Activated T-helper 1 cell treated with anti-CD3 and anti-CD28 coated beads, Interleukin-12 subunit alpha, Interleukin-12 subunit beta, Interleukin-2, Interleukin-4 antibody, amounts not matched to agents 30 ng/mL and 10 ng/mL and 1 ng/mL, durations not matched to agents 14 hours and 24 hours and 36 hours (primary cell): ENCODE data around the gene SIMC1. TPM values are rescaled to one million over a fixed set of nuclear protein-coding genes. Genes with fewer than 3 reads are reported as not detected.

Experiments
- DNase-seq: peaks from one replicate; pipeline ENCODE4 v3.0.0; 2021; ENCODE audit warnings: low spot score
- H3K27ac Mint-ChIP-seq: one replicate; pipeline ENCODE4 v1.8.0; 2021; ENCODE audit warnings: mild to moderate bottlenecking, mixed read lengths
- H3K27me3 Mint-ChIP-seq: one replicate; pipeline ENCODE4 v1.8.0; 2022; ENCODE audit warnings: mild to moderate bottlenecking, moderate library complexity, mixed read lengths; ENCODE audit not compliant: insufficient read depth
- H3K36me3 Mint-ChIP-seq: one replicate; pipeline ENCODE4 v1.8.0; 2021; ENCODE audit warnings: low read depth, mixed read lengths
- H3K4me1 Mint-ChIP-seq: one replicate; pipeline ENCODE4 v1.8.0; 2021; ENCODE audit warnings: low read depth, mixed read lengths
- H3K4me3 Mint-ChIP-seq: one replicate; pipeline ENCODE4 v1.8.0; 2021; ENCODE audit warnings: mild to moderate bottlenecking, moderate library complexity, mixed read lengths
- H3K9me3 Mint-ChIP-seq: one replicate; pipeline ENCODE4 v1.8.0; 2021; ENCODE audit warnings: mixed read lengths
- intact Hi-C: fragments of 100-400 bp; cut with micrococcal nuclease; formaldehyde crosslinking; loops from one replicate; pipeline ENCODE4 v1.15.1; 2024
- total RNA-seq: library from RNA; stranded (reverse); gene quantifications from 2 replicates; pipeline ENCODE4 v1.2.3, GENCODE V29; 2022

The SIMC1 gene
- total RNA-seq, 1 donor from 2014 or later = 36.7 TPM

DNA sequence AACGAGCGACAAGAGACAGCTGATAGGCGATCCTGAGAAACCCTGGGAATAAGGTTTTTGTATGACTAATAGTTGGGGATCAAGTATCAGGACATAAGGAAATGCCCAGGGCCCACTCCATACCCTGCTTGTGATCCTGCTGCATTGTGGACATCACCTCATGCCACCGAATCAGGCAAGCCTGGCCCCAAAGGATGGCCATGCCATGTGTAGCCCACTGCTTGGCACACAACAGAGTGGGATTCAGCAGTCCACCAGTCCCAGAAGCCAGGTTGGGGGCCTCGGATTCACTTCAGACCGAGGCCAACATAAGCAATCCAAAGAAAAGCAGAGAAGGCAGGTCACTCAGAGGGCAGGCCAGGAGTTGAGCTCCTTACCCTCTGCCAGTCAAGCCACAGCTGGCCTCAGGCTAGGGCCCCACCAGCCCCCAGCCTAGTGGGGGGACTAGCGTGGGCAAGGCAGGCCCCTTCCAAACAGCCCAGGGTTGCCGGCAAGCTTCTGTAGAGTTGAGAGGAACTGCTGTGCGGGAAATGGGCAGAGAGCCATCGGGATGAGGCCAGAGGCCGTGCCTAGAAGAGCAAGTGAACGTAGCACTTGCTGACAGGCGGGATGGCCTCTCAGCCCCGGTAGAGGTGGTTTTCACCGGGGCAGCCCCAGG is 145.2 kb downstream of the SIMC1 start:
- Mint-ChIP-seq H3K4me1 (peaks cover 25% of the 10 kb centered on the region), H3K4me3 (no peak overlapping the region), H3K36me3 (peaks cover 52% of the 10 kb centered on the region), H3K27ac (no peak overlapping the region), H3K27me3 (no peaks in the 10 kb centered on the region), H3K9me3 (no peaks in the 10 kb centered on the region)
- intact Hi-C loops = loop anchor here (10.0 kb wide), 1 partner anchor 1171 kb away; the partner anchor contains the start of gene FAM193B
- no peak for DNase-seq

- intact Hi-C loops = loop anchor here (10.0 kb wide), 1 partner anchor 1171 kb away; the partner anchor contains the start of gene FAM193B
- peaks cover 52% of the 10 kb centered on the region for H3K36me3 Mint-ChIP-seq
- no peak overlapping the region for H3K4me3 Mint-ChIP-seq
- peaks cover 25% of the 10 kb centered on the region for H3K4me1 Mint-ChIP-seq
- H3K9me3 Mint-ChIP-seq = no peaks in the 10 kb centered on the region
- no peak for DNase-seq
- no peak overlapping the region for H3K27ac Mint-ChIP-seq
- H3K27me3 Mint-ChIP-seq = no peaks in the 10 kb centered on the region
Observed at GRCh38 chr5:176383961-176384360, 145.7 kb downstream of the SIMC1 start.

- Mint-ChIP-seq H3K27ac (no peak overlapping the region), H3K36me3 (peaks cover 52% of the 10 kb centered on the region), H3K4me1 (peaks cover 27% of the 10 kb centered on the region), H3K9me3 (no peaks in the 10 kb centered on the region), H3K4me3 (no peak overlapping the region), H3K27me3 (no peaks in the 10 kb centered on the region)
- no peak for DNase-seq
- intact Hi-C loops = loop anchor here (10.0 kb wide), 1 partner anchor 1170 kb away; the partner anchor contains the start of gene FAM193B
Observed at GRCh38 chr5:176384366-176384930, 146.2 kb downstream of the SIMC1 start.

DNA sequence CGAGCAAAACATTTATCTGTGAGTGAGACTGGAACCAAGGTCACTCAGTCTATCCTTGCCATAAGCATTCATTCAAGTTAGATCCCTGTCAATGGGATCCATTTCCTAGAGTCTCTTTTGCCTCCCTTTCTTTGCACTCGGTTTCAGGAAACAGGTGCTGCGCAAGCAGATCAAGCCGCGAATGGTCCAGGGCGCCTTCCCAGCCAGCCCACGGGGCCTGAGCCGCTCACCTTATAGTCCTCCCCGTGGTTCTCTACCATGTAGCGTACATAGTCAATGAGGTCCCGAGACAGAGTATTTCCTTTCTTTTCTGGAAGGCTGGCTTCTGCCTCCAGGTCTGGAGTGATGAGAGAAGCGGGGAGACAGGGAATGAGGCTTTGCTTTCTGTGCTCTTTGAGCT is 146.8 kb downstream of the SIMC1 start:
- H3K9me3 Mint-ChIP-seq = no peaks in the 10 kb centered on the region
- intact Hi-C loops = loop anchor here (5.0 to 10.0 kb wide), 2 partner anchors 148 to 1170 kb away; partner anchors contain the start of genes FAM193B and SIMC1
- H3K27ac Mint-ChIP-seq = no peak overlapping the region
- H3K27me3 Mint-ChIP-seq = no peaks in the 10 kb centered on the region
- peaks cover 30% of the 10 kb centered on the region for H3K4me1 Mint-ChIP-seq
- DNase-seq = no peak
- H3K36me3 Mint-ChIP-seq = peaks cover 52% of the 10 kb centered on the region
- peak overlapping the region; percentile 50 for H3K4me3 Mint-ChIP-seq

GRCh38 chr5:176386491-176386890 is 148.3 kb downstream of the SIMC1 start:
- peak overlapping the region; percentile 21 for H3K27ac Mint-ChIP-seq
- H3K36me3 Mint-ChIP-seq = peaks cover 52% of the 10 kb centered on the region
- H3K9me3 Mint-ChIP-seq = no peaks in the 10 kb centered on the region
- no peaks in the 10 kb centered on the region for H3K27me3 Mint-ChIP-seq
- DNase-seq = no peak
- peaks cover 36% of the 10 kb centered on the region for H3K4me1 Mint-ChIP-seq
- H3K4me3 Mint-ChIP-seq = peak overlapping the region; percentile 100
- intact Hi-C loops = loop anchor here (5.0 to 10.0 kb wide), 2 partner anchors 149 to 1168 kb away; partner anchors contain the start of genes FAM193B and SIMC1

- H3K9me3 Mint-ChIP-seq = no peaks in the 10 kb centered on the region
- DNase-seq = no peak
Observed at GRCh38 chr5:176387384-176387925, 149.2 kb downstream of the SIMC1 start.

GRCh38 chr5:176388003-176388443 is 149.8 kb downstream of the SIMC1 start:
- DNase-seq = no peak
- H3K9me3 Mint-ChIP-seq = no peaks in the 10 kb centered on the region
- peaks cover 46% of the 10 kb centered on the region for H3K36me3 Mint-ChIP-seq
- no peaks in the 10 kb centered on the region for H3K27me3 Mint-ChIP-seq
- intact Hi-C loops = loop anchor here (1.0 to 10.0 kb wide), 7 partner anchors 23 to 1167 kb away; partner anchors contain the start of genes ARL10, FAM193B, KIAA1191 and LMAN2
- H3K4me3 Mint-ChIP-seq = peak overlapping the region; percentile 100
- peaks cover 44% of the 10 kb centered on the region for H3K4me1 Mint-ChIP-seq
- peak overlapping the region; percentile 98 for H3K27ac Mint-ChIP-seq

More at GRCh38 chr5:176387384-176387925, 149.2 kb downstream of the SIMC1 start:
- intact Hi-C loops = loop anchor here (5.0 to 10.0 kb wide), 2 partner anchors 150 to 1167 kb away; partner anchors contain the start of genes FAM193B and SIMC1
- H3K27me3 Mint-ChIP-seq = no peaks in the 10 kb centered on the region
- peak overlapping the region; percentile 98 for H3K27ac Mint-ChIP-seq
- peak overlapping the region; percentile 100 for H3K4me3 Mint-ChIP-seq
- H3K36me3 Mint-ChIP-seq = peaks cover 48% of the 10 kb centered on the region
- peaks cover 44% of the 10 kb centered on the region for H3K4me1 Mint-ChIP-seq

DNA sequence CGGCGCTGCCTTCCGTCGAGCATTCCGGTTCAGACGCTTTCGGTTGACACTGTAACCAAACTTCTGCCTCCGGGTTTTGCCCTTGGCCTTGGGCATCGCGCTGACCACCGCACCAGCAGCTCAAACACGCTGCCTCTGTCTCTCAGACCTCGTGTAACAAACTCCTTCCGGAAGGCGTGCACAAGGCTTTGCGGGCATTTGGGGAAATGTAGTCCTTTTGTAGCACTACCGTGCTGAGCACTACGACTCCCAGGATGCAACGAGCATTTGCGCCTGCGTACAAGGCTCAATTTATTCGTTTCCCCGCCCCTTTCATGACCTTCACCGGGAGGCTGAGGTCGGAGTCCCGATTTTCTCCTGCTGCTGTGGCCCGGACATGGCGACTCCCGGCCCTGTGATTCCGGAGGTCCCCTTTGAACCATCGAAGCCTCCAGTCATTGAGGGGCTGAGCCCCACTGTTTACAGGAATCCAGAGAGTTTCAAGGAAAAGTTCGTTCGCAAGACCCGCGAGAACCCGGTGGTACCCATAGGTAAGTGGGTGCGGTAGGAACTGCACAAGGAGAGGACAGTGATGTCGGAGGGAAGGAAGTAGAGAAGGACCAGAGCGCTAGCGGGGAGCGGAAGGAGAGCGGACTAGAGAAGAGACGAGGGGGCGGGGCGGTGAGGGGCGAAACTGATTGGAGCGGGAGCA is 150.4 kb downstream of the SIMC1 start, which contains the start of the genes HIGD2A and NOP16:
Gene HIGD2A (plus strand): TSS at position 308 of the 691 bp plus-strand sequence. CDS start 69 bp downstream, at position 377.
Gene NOP16 (minus strand): TSS at position 155 of the 691 bp plus-strand sequence. CDS start 59 bp downstream, at position 96.
- Mint-ChIP-seq H3K27me3 (no peaks in the 10 kb centered on the region), H3K4me1 (peaks cover 44% of the 10 kb centered on the region), H3K9me3 (no peaks in the 10 kb centered on the region), H3K36me3 (peaks cover 45% of the 10 kb centered on the region), H3K27ac (peak within 1 kb of the TSS; percentile 98), H3K4me3 (peak within 1 kb of the TSS; percentile 100)
- intact Hi-C loops = loop anchor here (1.0 to 10.0 kb wide), 13 partner anchors 23 to 1166 kb away; partner anchors contain the start of genes ARL10, CLTB, FAF2 and FAM193B
- DNase-seq = peak; percentile 96

- no peaks in the 10 kb centered on the region for H3K27me3 Mint-ChIP-seq
- peak overlapping the region; percentile 98 for H3K27ac Mint-ChIP-seq
- H3K4me1 Mint-ChIP-seq = peaks cover 44% of the 10 kb centered on the region
- no peak for DNase-seq
- no peaks in the 10 kb centered on the region for H3K9me3 Mint-ChIP-seq
- peaks cover 39% of the 10 kb centered on the region for H3K36me3 Mint-ChIP-seq
- peak overlapping the region; percentile 100 for H3K4me3 Mint-ChIP-seq
- intact Hi-C loops = loop anchor here (1.0 to 10.0 kb wide), 9 partner anchors 27 to 1165 kb away; partner anchors contain the start of genes CLTB, FAF2, FAM193B and PRELID1
Observed at GRCh38 chr5:176389135-176390123, 151.2 kb downstream of the SIMC1 start.

GRCh38 chr5:176391479-176391878 is 153.3 kb downstream of the SIMC1 start:
- peaks cover 34% of the 10 kb centered on the region for H3K4me1 Mint-ChIP-seq
- no peak for DNase-seq
- no peaks in the 10 kb centered on the region for H3K27me3 Mint-ChIP-seq
- H3K36me3 Mint-ChIP-seq = peaks cover 22% of the 10 kb centered on the region
- H3K4me3 Mint-ChIP-seq = no peak overlapping the region
- no peak overlapping the region for H3K27ac Mint-ChIP-seq
- intact Hi-C loops = no loop called here
- H3K9me3 Mint-ChIP-seq = no peaks in the 10 kb centered on the region

DNA sequence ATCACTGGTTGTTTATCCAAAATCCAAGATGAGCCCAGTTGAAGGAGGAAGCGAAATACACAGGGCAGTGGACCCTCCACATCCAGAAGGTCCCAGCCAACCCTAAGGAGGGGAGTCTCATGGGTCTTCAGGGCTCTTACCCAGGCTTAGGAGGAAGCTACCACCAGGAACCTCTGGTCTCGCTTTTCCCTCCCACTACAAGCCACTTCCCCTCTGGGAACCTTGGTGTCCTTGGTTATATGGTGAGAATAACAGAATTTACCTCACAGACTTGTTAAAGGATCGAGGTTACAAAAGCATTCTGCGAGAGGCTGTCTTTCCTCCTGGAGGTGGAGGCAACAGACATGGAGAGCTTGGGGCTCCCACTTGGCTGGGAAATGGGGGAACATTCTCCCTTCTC is 153.8 kb downstream of the SIMC1 start:
- Mint-ChIP-seq H3K9me3 (no peaks in the 10 kb centered on the region), H3K36me3 (peaks cover 17% of the 10 kb centered on the region), H3K4me3 (no peak overlapping the region), H3K27me3 (no peaks in the 10 kb centered on the region), H3K27ac (peak overlapping the region; percentile 18), H3K4me1 (peaks cover 29% of the 10 kb centered on the region)
- no peak for DNase-seq
- intact Hi-C loops = no loop called here
